GM12891 (cell line): ENCODE data around the gene HDAC6.

Experiments
- DNase-seq: peaks from one replicate; pipeline ENCODE4 v3.0.0; 2011; ENCODE audit warnings: low spot score; ENCODE audit not compliant: insufficient read length
- FAIRE-seq: peaks from 2 replicates; lab custom pipeline; 2011; peaks lifted over from hg19 to GRCh38; lab: Jason Lieb, UNC
- PAX5 ChIP-seq: IDR thresholded peaks from 2 replicates; pipeline ENCODE4 v1.6.1; 2011; ENCODE audit warnings: low read length, moderate library complexity, mild to moderate bottlenecking; ENCODE audit not compliant: insufficient read depth, severe bottlenecking
- POLR2A ChIP-seq: IDR thresholded peaks from 2 replicates; pipeline ENCODE4 v1.6.1; 2011; ENCODE audit warnings: low read depth, low read length, control low read depth
- POLR2AphosphoS5 ChIP-seq: IDR thresholded peaks from 2 replicates; pipeline ENCODE4 v1.6.1; 2011; ENCODE audit warnings: low read depth, low read length, control low read depth
- POU2F2 ChIP-seq: IDR thresholded peaks from 2 replicates; pipeline ENCODE4 v1.6.1; 2011; ENCODE audit warnings: low read depth, mild to moderate bottlenecking, control low read depth, low read length, moderate library complexity
- SPI1 ChIP-seq: IDR thresholded peaks from 2 replicates; pipeline ENCODE4 v1.6.1; 2011; ENCODE audit warnings: low read depth, low read length, control low read depth
- TAF1 ChIP-seq: IDR thresholded peaks from 2 replicates; pipeline ENCODE4 v1.6.1; 2011; ENCODE audit warnings: low read depth, low read length, control low read depth

HDAC6 gene

GRCh38 chrX:48798318-48798717 is 3.5 kb upstream of the HDAC6 start:
- TF ChIP-seq PAX5 (no peak), TAF1 (no peak), SPI1 (no peak), POU2F2 (no peak), POLR2A (no peak)
- DNase-seq: no peak
- FAIRE-seq: no peak

DNA sequence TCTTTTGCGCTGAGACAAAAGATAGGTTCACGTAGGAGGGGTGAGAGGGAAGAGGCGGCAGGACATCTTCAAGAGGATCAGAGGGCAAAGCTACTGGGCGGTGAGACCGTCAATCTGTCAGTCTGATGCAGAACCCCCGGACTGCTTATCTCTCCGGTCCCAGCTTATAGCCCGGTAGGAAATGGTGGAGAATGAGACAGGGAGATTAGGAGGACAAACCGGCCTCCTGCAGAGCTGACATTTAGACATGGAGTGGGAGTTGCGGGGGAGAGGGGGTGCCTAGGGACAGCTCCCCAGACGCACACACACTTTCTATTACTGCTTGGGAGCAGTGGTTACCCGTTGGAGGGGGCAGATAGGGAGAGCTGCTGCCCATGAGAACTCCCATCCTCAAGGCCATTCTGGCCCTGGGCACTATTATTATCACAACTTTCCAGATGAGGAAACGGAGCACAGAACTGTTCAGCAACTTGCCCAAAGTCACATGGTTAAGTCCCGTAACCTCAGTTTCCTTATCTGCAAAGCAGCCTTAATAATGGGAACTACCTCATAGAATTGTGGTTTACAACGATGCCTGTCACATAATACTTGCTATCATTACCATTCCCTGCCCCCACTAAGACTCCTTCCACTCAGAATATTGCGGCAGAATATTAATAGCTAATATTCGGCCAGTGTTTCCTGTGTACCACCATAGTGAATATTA is 1.1 kb upstream of the HDAC6 start:
- FAIRE-seq (no peak), DNase-seq (no peak)
- TF ChIP-seq TAF1 (no peak), POU2F2 (no peak), SPI1 (no peak), PAX5 (no peak), POLR2AphosphoS5 (no peak), POLR2A (no peak)

DNA sequence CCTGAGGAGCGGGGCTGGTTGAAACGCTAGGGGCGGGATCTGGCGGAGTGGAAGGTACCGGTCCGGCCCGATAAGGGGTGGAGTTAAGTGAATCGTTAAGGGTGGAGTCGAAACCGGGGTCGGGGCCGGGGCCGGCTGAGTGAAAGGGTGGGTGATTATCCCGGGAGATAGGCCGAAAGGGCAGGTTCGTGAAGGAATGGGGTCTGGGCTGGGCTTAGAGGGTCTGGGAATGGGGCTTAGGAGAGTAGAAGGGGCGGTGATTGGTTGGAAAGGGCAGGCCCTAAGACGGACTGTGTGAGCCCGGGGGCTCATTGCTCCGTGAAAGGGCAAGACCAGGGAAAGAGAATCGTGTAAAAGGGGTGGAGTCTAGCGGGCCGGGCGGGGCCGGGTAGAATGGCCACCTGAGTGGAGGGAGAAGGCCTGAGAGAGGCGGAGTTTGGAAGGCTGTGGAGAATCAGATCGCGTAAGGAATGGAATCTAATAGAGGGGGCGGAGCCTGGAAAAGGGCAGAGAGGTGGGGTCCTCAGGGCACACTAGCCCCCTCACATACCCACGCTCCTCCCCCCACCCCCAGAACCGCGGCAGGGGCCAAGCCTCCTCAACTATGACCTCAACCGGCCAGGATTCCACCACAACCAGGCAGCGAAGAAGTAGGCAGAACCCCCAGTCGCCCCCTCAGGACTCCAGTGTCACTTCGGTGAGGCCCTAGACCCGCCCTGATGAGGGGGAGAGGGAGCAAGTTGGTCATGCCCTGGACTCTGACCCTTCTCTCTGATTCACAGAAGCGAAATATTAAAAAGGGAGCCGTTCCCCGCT is 430 bp downstream of the HDAC6 start:
- no peak for TF ChIP-seq SPI1
- TF ChIP-seq POU2F2: no peak
- no peak for TF ChIP-seq PAX5
- TF ChIP-seq POLR2A: peak; percentile 60
- TF ChIP-seq POLR2AphosphoS5: peak; percentile 51; the same call in 1 of the 2 replicates
- no peak for FAIRE-seq
- DNase-seq: peak; percentile 49

DNA sequence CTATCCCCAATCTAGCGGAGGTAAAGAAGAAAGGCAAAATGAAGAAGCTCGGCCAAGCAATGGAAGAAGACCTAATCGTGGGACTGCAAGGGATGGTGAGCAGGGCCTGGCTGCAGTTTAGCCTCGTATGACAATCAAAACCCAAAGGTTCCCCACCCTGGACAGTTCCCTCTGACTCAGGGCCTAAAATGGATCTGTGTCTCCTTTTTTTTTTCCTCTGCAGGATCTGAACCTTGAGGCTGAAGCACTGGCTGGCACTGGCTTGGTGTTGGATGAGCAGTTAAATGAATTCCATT is 986 bp downstream of the HDAC6 start:
- DNase-seq: no peak
- TF ChIP-seq POU2F2: no peak
- no peak for TF ChIP-seq PAX5
- no peak for TF ChIP-seq POLR2A
- no peak for TF ChIP-seq TAF1
- no peak for TF ChIP-seq POLR2AphosphoS5
- no peak for TF ChIP-seq SPI1
- no peak for FAIRE-seq

DNA sequence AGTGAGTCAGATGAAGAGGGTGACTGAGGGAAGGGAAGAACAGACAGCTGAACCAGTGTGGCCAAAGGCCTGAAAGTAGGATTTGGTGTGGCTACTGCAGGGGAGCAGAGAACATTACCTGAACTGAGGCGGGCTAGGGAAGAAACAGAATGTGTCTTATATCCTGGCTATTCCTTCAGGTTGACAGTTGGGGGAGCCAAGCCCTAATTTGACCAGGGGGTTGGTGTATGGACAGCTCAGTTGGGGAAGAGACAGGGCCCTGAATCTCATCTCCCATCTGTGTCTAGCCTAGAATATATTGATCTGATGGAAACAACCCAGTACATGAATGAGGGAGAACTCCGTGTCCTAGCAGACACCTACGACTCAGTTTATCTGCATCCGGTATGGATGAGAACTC is 4.2 kb downstream of the HDAC6 start:
- FAIRE-seq: peak; percentile 9
- TF ChIP-seq SPI1: no peak
- TF ChIP-seq PAX5: no peak
- TF ChIP-seq POLR2A: no peak
- no peak for TF ChIP-seq TAF1

DNA sequence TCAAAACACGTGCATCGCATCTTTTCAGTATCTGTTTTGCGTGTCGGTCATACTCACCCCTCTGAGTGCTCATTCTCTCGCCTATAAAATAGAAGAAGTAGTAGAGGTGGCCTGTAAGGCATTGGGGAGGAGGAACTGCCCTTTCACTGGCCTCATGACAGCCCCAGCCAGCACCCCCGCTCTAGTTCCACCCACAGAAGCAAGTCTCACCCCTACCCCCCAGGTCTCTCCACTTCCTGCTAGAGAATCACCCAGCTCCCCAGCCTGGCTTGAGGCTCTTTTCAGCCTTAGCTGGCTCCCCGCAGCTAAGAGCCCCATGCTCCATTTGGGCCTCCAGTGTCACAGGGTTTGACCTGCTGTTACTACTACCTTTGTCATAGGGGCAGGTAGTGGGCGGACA is 11.8 kb downstream of the HDAC6 start:
- FAIRE-seq (no peak), DNase-seq (no peak)
- no peak for TF ChIP-seq SPI1
- no peak for TF ChIP-seq POLR2AphosphoS5
- TF ChIP-seq POU2F2: no peak
- TF ChIP-seq TAF1: no peak
- no peak for TF ChIP-seq POLR2A
- no peak for TF ChIP-seq PAX5

More for the DNA sequence above, 4.2 kb downstream of the HDAC6 start:
- no peak for DNase-seq

GRCh38 chrX:48814722-48815121 is 12.9 kb downstream of the HDAC6 start:
- no peak for FAIRE-seq
- DNase-seq: no peak
- TF ChIP-seq SPI1 (no peak), POLR2A (no peak), POU2F2 (no peak), TAF1 (no peak), PAX5 (no peak), POLR2AphosphoS5 (no peak)

GRCh38 chrX:48815266-48815665 is 13.4 kb downstream of the HDAC6 start:
- no peak for FAIRE-seq

DNA sequence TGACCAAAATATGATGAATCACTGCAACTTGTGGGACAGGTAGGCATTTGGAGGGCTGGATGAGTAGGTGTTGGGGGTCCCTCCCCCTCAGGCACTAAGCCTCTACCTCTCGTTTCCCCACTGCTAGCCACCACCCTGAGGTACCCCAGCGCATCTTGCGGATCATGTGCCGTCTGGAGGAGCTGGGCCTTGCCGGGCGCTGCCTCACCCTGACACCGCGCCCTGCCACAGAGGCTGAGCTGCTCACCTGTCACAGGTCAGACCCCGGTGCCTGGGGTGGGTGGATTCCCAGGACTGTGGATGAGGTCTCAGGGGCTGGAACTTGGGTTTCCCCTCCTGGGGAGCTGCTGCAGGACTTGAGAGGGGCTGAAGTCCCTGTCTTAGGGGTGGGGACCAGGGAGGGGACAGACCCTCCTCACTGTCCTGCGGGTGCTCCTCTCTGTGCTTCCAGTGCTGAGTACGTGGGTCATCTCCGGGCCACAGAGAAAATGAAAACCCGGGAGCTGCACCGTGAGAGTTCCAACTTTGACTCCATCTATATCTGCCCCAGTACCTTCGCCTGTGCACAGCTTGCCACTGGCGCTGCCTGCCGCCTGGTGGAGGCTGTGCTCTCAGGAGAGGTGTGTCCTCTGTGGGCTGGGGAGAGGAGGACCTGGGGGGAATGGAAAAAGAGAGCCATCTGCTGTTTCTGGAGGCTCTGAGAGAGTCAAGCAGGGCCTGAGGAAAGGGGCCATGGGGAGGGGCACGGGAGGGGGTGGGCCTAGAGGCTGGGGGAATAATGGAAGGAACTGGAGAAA is 14.3 kb downstream of the HDAC6 start:
- TF ChIP-seq POLR2A: no peak
- no peak for TF ChIP-seq POU2F2
- TF ChIP-seq PAX5: no peak
- no peak for TF ChIP-seq SPI1
- DNase-seq: no peak
- no peak for FAIRE-seq

More at GRCh38 chrX:48815266-48815665, 13.4 kb downstream of the HDAC6 start:
- TF ChIP-seq POU2F2 (no peak), POLR2A (no peak), POLR2AphosphoS5 (no peak), PAX5 (no peak), SPI1 (no peak), TAF1 (no peak)
- no peak for DNase-seq

DNA sequence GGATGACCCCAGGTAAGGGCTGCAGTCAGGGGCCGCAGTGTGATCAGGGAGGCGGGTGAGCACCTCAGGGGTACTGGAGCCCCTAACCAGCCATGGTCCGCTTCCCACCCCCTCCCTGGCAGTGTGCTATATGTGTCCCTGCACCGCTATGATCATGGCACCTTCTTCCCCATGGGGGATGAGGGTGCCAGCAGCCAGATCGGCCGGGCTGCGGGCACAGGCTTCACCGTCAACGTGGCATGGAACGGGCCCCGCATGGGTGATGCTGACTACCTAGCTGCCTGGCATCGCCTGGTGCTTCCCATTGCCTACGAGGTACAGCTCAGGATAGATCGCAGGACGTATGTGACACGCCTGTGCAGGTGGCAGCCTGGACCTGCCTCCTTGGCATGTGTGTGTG is 16.2 kb downstream of the HDAC6 start:
- no peak for FAIRE-seq
- no peak for DNase-seq
- TF ChIP-seq POLR2AphosphoS5: no peak
- no peak for TF ChIP-seq POU2F2
- TF ChIP-seq TAF1: no peak
